Measurements from ENCODE around the gene EML4. TPM values are rescaled to one million over a fixed set of nuclear protein-coding genes. Genes with fewer than 3 reads are reported as not detected.

EML4 gene
- total and polyA plus RNA-seq, 4 donors, result 22.6 to 85.8 (median 54.4) TPM

DNA sequence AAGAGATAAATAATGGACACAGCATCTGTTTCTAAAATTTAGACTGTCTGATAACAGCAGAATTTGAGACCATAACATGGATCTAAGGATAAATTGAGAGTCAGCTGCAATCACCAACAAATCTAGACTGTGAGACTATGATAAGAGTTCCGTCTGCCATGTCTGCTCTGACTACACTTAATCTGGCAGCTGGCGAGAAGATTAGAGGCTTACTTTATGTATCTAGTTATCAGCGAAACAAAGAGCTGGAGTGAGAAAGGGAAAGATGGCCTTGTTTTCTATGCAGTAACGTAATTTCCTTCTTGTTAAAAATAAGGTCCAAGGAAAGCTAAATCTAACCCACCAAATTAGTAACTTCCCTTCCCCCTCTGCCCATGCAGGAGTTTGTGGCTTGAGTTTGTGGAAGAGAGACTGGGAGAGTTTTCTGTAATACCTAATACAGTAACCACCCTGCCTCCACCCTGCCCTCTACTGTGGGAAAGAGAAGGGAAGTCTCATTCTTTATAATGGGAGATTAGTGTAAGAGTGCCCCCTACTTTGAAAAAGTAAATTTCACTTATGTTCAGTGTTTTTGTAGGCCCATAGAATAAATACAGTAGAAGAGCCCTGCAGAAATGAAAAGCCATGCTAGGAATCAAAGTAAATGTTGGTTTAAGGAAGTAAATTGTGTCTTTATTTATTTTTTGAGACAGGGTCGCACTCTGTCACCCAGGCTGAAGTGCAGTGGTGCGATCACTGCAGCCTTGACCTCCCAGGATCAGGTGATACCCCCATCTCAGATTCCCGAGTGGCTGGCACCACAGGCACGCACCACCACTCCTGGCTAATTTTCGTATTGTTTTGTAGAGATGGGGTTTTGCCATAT lies 27.5 kb downstream of the EML4 start:
- Histone ChIP-seq H3K9ac (ENCODE audit: insufficient read depth in 1 of 2, low read length in 2 of 2) (no peak overlapping the region), H3K27me3 (ENCODE audit: control insufficient read depth in 3 of 3, insufficient read depth in 3 of 3, low read length in 2 of 3) (no peaks in the 10 kb centered on the region), H3K36me3 (ENCODE audit: control insufficient read depth in 4 of 4, insufficient read depth in 4 of 4, low read length in 4 of 4) (no peaks in the 10 kb centered on the region), H3K4me3 (no peak overlapping the region), H3K4me1 (ENCODE audit: control insufficient read depth in 5 of 5, insufficient read depth in 5 of 5, low read length in 5 of 5) (peaks cover 3 to 54% (median 9%) of the 10 kb centered on the region in 5 donors), H3K27ac (ENCODE audit: low read depth in 1 of 2, low read length in 1 of 2) (no peak overlapping the region), H3K9me3 (ENCODE audit: control insufficient read depth in 4 of 4, insufficient read depth in 3 of 4, low read length in 3 of 4) (no peaks in the 10 kb centered on the region)
- 79 to 81% methylated on average over 9 of the region's 9 CpGs for WGBS, 2 donors
- ATAC-seq (ENCODE audit: insufficient read depth, low FRiP score) (peak; percentile 75), DNase-seq (peak; percentile 68 to 94 (median 79))
- TF ChIP-seq, protein P1, sequence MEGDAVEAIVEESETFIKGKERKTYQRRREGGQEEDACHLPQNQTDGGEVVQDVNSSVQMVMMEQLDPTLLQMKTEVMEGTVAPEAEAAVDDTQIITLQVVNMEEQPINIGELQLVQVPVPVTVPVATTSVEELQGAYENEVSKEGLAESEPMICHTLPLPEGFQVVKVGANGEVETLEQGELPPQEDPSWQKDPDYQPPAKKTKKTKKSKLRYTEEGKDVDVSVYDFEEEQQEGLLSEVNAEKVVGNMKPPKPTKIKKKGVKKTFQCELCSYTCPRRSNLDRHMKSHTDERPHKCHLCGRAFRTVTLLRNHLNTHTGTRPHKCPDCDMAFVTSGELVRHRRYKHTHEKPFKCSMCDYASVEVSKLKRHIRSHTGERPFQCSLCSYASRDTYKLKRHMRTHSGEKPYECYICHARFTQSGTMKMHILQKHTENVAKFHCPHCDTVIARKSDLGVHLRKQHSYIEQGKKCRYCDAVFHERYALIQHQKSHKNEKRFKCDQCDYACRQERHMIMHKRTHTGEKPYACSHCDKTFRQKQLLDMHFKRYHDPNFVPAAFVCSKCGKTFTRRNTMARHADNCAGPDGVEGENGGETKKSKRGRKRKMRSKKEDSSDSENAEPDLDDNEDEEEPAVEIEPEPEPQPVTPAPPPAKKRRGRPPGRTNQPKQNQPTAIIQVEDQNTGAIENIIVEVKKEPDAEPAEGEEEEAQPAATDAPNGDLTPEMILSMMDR (IDR thresholded peaks at IDR 0.05; ENCODE audit: control extremely low read depth, extremely low read depth), result peak; percentile 38

DNA sequence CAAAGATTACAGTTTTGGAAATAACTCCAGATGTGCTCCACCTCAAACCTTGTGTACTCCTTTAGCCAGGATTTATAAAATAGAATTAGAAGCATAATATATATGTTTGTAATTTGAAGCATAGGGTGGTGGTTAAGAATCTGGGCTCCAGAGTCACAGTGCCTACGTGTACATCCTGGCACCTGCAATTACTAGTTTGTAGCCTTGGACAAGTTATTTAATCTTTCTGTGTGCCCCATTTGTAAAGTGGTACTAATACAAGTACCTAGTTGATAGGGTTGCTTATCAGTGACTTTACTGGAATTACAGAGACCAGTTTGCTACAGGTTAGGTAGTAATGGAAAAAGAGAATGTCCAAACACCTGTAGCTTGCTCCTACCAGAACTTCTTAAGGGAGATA lies 28.6 kb downstream of the EML4 start:
- Histone ChIP-seq H3K9me3 (ENCODE audit: control insufficient read depth in 4 of 4, insufficient read depth in 3 of 4, low read length in 3 of 4) (no peaks in the 10 kb centered on the region), H3K36me3 (ENCODE audit: control insufficient read depth in 4 of 4, insufficient read depth in 4 of 4, low read length in 4 of 4) (no peaks in the 10 kb centered on the region), H3K4me1 (ENCODE audit: control insufficient read depth in 5 of 5, insufficient read depth in 5 of 5, low read length in 5 of 5) (peaks cover 2 to 60% (median 9%) of the 10 kb centered on the region in 5 donors), H3K9ac (ENCODE audit: insufficient read depth in 1 of 2, low read length in 2 of 2) (peak overlapping the region in 1 of 2 donors; percentile 5), H3K27me3 (ENCODE audit: control insufficient read depth in 3 of 3, insufficient read depth in 3 of 3, low read length in 2 of 3) (no peaks in the 10 kb centered on the region), H3K27ac (ENCODE audit: low read depth in 1 of 2, low read length in 1 of 2) (no peak overlapping the region), H3K4me3 (no peak overlapping the region)
- ATAC-seq (ENCODE audit: insufficient read depth, low FRiP score), result no peak
- TF ChIP-seq, protein P1 (IDR thresholded peaks at IDR 0.05; ENCODE audit: control extremely low read depth, extremely low read depth), result no peak
- 44 to 100% methylated on average over 1 of the region's 1 CpG for WGBS, 2 donors
- DNase-seq, result no peak

DNA sequence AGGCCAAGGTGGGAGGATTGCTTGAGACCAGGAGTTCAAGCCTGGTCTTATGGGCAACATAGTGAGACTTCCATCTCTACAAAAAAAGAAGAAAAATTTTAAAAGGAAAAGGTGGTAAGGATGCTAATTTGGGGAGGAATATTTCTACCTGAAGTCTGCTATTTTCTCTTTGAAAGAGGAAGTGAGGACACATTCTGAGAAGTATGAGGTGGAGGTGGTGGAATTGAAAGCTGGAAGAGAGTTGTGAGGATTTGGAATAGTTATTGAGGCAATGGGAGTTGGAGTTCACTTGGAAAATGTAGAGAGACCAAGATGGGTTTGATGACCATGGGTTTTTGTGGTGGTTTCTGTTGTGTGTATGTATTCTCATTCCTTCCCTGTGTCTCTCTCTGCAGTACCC lies 29.3 kb downstream of the EML4 start:
- ATAC-seq (ENCODE audit: insufficient read depth, low FRiP score) (no peak), DNase-seq (no peak)
- TF ChIP-seq, protein P1 (IDR thresholded peaks at IDR 0.05; ENCODE audit: control extremely low read depth, extremely low read depth), result no peak
- Histone ChIP-seq H3K9me3 (ENCODE audit: control insufficient read depth in 4 of 4, insufficient read depth in 3 of 4, low read length in 3 of 4) (no peaks in the 10 kb centered on the region), H3K27ac (ENCODE audit: low read depth in 1 of 2, low read length in 1 of 2) (no peak overlapping the region), H3K36me3 (ENCODE audit: control insufficient read depth in 4 of 4, insufficient read depth in 4 of 4, low read length in 4 of 4) (no peaks in the 10 kb centered on the region), H3K27me3 (ENCODE audit: control insufficient read depth in 3 of 3, insufficient read depth in 3 of 3, low read length in 2 of 3) (no peaks in the 10 kb centered on the region), H3K9ac (ENCODE audit: insufficient read depth in 1 of 2, low read length in 2 of 2) (no peak overlapping the region), H3K4me3 (no peak overlapping the region), H3K4me1 (ENCODE audit: control insufficient read depth in 5 of 5, insufficient read depth in 5 of 5, low read length in 5 of 5) (peaks cover 2 to 54% (median 9%) of the 10 kb centered on the region in 5 donors)
